HG03064 (cell line): ENCODE data around the gene RPA3.
"Not testable (repeated sequence)": the region's sequence is repeated elsewhere in the genome, so short reads cannot be mapped to it uniquely, and the experiment has no call there.

Experiments
- ATAC-seq: cut with Tn5 transposase; IDR thresholded peaks from one replicate; pipeline ENCODE4 v1.9.1; 2021; ENCODE audit warnings: low read depth; ENCODE audit not compliant: unreplicated experiment

The RPA3 gene

DNA sequence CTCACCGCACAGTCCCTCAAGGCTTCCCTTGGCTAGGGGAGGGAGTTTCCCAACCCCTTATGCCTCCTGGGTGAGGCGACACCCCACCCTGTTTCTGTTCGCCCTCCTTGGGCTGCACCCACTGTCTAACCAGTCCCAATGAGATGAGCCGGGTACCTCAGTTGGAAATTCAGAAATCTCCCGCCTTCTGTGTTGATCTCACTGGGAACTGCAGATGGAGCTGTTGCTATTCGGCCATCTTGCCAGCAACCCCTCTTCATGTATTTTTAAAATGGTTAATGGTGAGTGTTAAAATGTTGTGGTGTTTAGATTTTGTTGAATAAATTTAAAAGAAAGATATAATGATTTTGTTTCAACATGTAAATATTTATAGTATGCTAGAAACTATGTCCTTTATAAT is 55.9 kb downstream of the RPA3 start:
- ATAC-seq = no peak

DNA sequence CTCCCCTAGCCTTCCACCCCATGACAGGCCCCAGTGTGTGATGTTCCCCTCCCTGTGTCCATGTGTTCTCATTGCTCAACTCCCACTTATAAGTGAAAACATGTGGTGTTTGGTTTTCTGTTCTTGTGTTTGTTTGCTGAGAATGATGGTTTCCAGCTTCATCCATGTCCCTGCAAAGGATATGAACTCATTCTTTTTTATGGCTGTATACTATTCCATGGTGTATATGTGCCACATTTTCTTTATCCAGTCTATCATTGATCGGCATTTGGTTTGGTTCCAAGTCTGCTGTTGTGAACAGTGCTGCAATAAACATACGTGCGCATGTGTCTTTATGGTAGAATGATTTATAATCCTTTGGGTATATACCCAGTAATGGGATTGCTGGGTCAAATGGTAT is 61.9 kb downstream of the RPA3 start:
- ATAC-seq = not testable (repeated sequence)

DNA sequence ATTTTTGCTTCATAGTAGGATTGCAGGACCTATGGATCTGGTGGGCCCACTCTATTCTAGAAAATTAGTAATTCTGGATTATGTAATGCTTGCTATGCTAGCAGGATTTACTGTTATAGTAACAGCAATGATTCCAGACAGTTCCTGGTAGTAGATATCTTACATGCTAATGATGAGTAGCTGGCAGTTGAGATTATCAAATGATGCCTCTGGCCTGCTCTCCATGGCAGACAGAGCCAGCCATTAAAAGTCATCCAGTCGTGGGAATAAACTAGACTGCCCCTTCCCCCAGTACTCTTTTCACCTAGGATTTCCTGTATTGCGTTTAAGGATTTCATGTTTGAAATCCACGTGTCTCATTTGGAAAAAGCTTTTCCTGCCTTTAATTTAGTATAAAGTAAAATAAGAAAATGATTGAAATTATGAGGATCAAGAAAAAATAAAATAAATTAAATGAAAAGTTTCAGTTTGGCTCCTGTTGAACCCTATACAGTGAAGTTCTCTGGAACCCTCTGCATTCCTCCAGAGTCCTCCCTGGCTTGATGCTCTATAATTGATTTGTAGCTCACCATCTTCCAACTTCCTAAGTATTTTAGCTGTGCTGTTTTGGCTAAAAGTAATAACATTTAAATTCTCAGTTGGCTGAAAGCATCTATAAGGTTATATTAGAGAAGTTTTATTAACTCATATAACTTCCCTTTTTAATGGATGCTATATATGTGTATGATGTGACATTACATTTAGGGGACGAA is 63.3 kb downstream of the RPA3 start:
- ATAC-seq = no peak

DNA sequence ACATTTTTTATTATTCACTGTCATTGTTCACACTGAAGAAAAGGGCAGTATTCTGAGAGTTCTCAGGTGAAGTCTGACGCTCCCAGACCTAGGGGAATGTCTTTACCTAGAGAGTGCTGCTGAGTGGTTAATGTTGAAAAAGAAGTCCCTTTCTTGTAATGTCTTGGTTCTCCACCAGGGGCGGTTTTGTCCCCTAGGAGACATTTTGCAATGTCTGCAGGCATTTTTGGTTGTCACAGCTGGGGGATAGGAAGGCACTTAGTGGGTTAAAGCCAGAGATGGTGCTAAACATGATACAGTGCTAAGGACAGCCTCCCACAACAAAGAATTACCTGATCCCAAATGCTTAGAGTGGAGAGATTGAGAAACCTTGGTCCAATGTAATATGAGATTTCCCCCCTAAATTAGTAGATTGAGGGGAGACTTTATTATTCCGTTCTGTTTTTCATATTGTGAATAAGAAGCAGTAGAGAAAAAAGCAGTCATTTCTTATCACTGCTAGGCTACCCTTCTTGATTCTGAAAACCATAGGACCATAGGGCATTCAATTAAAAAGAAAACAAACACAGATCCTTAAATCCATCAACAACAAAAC is 64.7 kb downstream of the RPA3 start:
- ATAC-seq = no peak

DNA sequence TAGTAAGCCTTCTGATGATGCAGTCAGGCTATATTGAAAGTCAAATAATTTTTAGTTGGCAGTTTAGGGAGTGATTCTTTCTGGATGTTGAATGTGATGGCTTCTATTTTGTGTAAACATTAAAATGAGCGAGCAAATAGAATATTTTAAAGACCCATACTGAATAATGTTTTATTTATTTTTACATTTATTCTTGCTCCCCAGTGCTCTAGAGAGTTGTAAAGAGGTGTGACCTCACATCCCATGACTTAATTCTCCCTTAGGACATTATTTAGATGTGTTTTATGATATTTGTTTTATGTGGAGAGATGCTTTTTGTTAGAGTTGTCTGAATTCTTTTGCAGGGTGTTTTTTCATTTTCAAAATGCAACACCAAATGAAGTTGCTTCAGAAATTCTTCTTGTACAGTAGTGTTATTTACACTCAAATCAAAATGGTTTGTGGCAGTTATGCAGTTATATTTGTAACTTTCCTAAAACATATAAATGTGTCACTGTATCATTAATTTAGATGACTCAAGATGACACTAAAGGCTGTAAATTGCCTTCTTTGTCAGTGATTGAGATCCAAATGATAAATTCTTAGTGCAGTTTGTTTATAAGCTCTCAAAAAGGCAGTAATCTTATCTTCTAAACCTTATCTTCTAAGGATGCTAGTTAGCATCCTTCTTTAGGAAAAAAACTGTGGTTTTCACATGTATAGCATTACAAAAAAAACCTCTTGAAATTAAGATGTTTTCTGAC is 65.4 kb downstream of the RPA3 start:
- no peak for ATAC-seq

DNA sequence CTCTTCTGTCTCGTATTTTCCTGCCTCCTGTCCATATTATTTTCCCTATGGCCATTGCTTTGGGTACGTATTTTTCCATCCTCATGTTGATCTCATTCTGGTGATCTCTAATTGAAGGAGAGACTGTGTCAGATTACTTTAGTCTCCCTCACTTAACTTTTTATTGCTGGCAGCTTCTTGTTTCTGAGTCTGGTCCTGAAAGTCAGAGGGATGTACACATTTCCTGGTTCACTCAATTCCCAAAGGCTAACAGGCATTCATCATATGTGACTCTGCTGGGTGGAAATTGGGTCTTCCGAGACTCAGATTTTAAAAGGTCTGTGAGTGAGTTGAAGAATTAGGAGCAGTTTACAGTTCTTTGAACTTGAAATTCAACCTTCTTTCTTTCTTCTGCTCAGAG is 66.9 kb downstream of the RPA3 start:
- no peak for ATAC-seq

DNA sequence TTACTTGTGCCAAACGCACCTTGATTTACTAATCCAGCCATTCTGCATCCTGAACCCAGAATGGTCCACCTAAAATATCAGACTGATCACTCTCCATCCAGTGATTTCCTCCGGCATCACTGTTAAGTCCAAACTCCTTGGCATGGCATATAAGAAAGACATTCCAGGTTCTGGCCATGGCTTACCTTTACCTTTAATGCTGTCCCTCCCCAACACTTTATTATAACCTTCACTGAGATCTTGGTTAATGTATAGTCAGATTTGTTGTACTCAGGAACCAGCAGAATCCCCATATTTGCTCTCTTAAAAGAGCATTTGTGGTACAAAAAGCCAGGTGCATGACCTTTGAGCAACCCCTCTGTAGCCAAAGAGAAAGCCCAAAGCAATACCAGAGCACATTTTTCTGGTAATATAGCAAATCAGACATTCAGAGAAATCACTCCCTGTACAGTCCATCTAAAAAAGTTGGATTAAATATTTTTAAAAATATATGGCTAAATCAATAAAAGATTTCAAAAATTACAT is 67.7 kb downstream of the RPA3 start:
- ATAC-seq = no peak

DNA sequence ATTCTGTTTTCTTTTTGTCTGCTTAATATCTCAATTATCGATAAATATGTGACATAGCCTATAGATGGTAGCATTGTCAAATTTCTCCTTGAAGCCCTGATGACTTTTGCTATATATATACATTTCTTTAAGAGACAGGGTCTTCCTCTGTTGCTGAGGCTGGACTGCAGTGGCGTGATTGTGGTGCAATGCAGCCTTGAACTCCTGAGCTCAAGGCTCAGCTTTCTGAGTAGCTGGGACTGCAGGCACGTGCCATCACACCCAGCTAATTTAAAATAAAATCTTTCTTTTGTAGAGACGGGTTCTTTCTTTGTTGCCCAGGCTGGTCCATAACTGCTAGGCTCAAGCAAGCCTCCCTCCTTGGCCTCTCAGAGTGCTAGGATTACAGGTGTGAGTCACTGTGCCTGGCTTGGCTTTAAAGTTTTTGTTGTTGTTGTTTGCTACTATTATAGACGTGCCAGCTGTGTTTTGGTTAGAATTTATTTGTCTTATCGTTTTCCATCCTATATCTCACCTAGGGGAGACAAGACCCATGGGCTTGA is 70.8 kb downstream of the RPA3 start:
- ATAC-seq = no peak

DNA sequence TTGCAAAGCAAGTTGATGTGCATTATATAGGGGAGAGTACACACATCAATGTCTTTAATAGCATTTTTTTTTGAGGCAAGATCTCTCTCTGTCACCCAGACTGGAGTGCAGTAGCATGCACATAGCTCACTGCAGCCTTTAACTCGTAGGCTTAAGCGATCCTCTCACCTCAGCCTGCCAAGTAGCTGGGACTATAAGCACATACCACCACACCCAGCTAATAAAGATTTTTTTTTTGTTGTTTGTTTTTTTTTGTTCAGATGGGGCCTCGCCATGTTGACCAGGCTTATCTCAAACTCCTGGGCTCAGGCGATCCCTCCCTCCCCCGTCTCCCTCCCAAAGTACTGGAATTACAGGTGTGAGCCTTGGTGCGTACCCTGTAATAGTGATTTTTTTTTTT is 76.3 kb downstream of the RPA3 start:
- ATAC-seq = no peak

DNA sequence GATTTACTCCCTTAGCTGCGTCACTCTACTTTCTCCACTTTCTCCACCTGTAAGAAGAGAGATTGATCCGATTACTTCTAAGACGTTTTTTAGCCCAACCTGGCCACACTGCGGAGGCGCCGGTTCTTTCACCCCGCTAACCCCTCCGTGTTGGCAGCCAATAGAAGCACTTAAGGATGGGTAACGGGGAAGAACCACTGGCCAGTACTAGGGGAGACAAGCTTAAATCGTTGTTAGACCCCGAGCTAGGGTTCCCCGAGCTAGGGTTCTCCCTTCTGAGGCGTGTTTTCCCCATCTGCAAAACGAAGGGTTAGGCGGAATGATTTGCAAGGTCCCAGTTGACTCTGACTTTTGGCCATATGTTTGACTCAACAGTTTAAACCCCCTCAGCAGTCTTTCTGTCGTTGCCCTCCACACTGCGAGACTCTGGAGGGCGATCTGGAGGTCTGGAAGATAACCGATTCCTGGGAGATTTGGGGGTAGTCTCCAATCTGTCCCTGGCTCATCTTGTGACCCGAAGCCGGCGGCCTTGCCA is 77.2 kb downstream of the RPA3 start:
- ATAC-seq = peak; percentile 3

DNA sequence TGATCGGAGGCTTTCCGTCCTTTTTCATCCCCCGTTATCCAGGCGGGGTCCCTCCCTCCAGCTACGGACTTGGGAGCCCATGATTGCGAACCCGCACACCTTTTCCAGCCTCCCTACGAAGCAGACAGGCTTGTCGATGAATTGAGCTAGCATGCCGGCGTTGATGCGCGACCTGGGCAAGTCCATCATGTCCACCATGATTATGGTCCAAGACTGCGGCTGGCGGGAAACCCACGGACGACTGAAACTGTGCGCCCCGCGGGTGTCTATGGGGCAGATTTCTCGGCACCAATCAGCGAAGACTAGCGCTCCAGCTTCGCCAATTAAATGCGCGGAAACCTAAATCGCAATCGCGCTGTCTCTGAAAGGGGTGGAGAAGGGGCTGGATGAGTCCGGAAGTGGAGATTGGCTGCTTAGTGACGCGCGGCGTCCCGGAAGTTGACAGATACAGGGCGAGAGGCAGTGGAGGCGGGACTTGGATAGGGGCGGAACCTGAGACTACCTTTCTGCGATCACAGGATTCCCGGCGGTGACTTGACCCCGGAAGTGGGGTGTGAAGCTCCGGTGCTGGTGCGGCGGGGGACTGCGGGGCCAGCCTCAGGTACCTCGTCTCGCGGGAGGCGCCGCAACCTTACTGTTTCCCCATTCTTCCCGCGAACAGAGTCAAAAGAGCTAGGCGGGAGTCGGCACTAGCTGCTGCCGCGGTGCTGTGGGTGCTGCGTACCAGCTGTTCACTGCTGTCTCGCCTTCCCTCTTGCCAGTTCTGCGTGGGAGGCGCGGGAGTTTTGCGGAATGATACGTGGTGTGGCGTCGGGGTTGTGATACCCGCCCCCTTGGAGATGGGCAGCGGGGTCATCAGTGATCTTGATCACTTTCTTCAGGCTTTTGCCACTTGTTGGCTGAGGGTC is 77.9 kb downstream of the RPA3 start, which contains the start of gene UMAD1:
UMAD1 (plus strand) TSS at position 532 of the 908 bp plus-strand sequence. CDS start 32,620 bp downstream, outside the sequence.
- peak; percentile 99 for ATAC-seq

DNA sequence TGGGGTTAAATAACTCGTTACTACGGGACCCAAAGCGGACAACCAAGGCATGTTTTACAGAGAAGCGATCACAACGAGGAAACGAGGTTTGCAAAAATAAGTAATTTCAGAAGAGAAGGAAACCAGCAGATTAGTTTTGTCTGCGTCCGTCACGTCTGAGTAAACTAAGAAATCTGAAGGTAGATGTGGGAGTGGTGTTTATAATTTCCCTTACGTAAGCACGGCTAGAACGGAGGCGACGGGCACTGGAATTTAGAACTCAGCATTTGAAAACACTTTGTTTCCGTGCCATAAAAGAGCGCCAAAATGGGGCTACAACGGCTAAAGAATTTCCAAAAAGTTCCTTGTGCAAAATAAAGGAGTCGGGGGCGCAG is 78.6 kb downstream of the RPA3 start:
- no peak for ATAC-seq

DNA sequence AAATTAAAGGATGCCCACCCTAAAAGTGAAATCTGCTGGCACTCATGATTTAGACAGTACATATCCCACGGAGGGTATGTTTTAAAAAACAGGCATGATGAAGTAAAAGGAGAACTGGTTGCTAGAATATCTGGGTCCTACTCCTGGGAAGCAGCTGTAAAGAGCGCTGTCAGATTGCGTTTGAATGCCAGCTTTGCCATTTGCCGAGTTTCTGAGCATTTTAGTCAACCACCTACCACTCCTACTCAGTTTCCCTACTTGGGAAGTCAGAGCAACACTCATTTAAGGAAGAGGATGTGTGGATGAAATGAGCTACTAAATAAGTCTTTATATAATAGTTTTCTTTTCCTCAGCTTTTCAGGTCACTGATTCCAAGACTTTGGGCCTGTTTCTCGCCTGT is 79.0 kb downstream of the RPA3 start:
- no peak for ATAC-seq

DNA sequence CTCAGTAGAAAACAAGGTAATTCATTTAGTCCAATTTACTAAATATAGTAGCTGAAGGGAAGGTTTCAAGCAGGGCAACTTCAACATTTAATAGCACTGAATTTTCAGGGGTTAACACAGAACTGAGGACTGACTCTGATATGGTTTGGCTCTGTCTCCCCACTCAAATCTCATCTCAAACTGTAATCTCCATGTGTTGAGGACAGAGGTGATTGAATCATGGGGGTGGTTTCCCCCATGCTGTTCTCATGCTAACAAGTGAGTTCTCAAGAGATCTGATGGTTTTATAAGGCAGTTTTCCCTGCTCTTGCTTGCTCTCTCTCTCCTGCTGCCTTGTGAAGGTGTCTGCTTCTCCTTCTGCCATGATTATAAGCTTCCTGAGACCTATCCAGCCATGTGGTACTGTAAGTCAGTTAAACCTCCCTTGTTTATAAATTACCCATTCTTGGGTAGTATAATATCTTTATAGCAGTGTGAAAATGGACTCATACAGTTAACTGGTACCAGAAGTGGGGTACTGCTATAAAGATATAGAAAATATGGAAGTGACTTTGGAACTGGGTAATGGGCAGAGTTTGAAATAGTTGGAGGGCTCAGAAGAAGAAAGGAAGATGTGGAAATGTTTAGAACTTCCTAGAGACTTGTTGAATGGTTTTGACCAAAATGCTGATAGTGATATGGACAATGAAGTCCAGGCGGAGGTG is 87.6 kb downstream of the RPA3 start:
- ATAC-seq = no peak

DNA sequence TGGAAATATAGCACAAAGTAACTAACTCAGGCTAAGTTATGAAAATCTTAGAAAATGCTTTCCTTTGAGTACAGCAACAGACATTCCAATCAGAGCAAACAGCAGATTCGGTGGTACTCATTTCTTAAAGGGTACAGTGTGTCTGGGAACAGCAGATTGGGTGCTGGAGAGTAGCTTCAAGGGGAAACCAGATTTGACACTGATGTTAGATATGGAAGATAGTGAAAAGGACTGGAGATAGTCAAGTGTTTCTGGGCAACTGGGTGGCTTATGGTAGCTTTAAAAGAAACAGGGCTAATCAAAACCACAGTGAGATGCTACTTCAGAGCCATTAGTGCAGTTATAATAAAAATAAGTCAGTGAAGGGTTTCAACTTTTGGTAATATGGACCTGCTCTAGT is 89.9 kb downstream of the RPA3 start:
- no peak for ATAC-seq

DNA sequence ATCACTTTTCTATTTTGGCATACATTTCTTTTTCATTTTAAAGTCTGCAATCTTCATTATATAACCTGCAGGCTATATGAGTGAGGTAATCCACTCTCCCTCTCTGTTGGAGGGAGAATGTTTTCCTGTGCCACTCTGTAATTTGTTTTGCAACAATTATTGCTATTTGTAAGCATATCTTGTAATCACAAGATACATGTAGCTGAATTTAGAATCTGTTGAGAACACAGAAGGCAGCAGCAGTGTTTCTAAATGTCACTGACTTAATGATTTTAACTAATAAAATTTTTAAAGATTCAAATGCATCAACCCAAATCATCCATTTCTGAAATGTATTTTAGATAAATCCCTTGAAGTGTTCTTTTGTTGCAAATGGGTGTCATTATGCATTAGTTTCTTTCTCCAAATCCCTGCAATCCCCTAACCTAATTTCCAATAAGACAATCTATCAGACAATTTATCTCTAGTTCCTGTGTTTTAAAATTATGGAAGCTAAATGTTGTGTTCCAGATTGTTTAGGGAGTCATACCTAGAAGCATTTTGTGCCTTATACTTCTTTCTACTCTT is 97.7 kb downstream of the RPA3 start:
- no peak for ATAC-seq

DNA sequence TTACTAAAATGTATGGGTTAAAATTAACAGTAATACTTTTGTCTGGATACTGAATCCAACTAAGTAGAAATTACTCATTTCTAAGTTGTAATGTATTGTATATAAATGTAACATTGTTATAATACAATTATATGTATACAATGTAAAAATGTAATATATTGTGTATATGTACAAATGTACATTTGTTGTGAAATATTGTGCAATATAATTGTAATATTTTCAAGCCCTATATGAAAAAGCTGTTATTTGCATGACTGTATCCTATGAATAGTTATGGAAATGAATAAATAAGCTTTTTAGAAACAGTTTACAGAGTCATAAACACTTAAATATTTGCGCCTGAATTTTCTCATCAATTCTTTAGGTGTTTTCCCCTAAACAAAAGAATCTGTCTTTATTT is 98.2 kb downstream of the RPA3 start:
- no peak for ATAC-seq

DNA sequence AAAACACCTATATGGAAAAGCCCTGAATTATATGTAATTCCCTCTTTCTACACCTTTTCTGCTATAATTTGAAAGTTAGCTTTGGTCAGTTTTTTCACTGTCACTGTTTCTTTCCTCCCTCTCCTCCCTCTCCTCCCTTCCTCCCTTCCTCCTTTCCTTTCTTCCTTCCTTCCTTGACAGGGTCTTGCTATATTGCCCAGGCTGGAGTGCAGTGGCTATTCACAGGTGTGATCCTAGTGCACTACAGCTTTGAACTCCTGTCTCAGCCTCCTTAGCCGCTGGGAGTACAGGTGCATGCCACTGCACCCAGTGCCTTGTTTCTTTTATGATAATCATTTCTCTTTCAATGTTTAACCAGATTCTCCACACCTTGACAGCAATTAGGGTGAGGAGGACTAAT is 100.0 kb downstream of the RPA3 start:
- no peak for ATAC-seq

DNA sequence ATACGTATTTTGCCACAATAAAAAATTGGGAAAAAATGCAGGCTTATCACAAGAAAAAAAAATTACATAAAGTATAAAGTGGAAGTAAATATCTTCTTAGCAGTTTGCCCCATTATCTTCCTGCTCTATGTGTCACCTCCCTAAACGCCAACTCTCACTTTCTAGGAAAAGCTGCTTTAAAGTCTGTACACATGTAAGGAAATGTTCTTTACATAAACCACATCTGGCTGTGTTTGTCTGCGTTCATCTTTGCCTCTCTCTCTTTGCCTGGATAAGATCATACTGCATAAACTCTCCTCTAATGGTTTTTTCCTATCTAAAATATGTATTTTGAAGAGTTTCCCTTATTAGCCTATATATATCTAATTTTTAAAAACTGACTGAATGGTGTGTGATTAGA is 100.9 kb downstream of the RPA3 start:
- no peak for ATAC-seq
